Measurements from ENCODE around the gene POU5F2. TPM values are rescaled to one million over a fixed set of nuclear protein-coding genes. Genes with fewer than 3 reads are reported as not detected.

The POU5F2 gene
- total RNA-seq, 1 experiment from 2014 or later = 0.22 TPM

GRCh38 chr5:93785475-93785874 lies 44.1 kb upstream of the POU5F2 start:
- Histone ChIP-seq H2BK5ac (ENCODE audit: insufficient read length, low read length) (no peak overlapping the region), H2BK20ac (ENCODE audit: low read depth, low read length, poor library complexity, severe bottlenecking) (no peak overlapping the region), H2BK120ac (ENCODE audit: low read depth, low read length, poor library complexity, severe bottlenecking) (no peak overlapping the region), H3K14ac (ENCODE audit: insufficient read depth, low read length) (no peak overlapping the region), H3K18ac (ENCODE audit: insufficient read length, low read depth, low read length) (no peak overlapping the region), H3K27me3 (ENCODE audit: insufficient read depth, low read length) (no peaks in the 10 kb centered on the region), H4K5ac (ENCODE audit: insufficient read length, low read depth, low read length) (no peak overlapping the region), H2AK5ac (ENCODE audit: insufficient read length, low read length) (no peak overlapping the region), H4K91ac (ENCODE audit: insufficient read length, low read depth, low read length) (no peak overlapping the region), H3K4me2 (ENCODE audit: insufficient read depth, insufficient read length, low read length) (no peak overlapping the region), H3T11ph (ENCODE audit: low read length) (no peak overlapping the region), H4K20me1 (ENCODE audit: control insufficient read depth, insufficient read depth, insufficient read length) (no peaks in the 10 kb centered on the region), H4K8ac (replicated peaks; ENCODE audit: insufficient read length, low read depth, low read length) (no peak overlapping the region), H2BK12ac (ENCODE audit: insufficient read length, low read depth, low read length) (no peak overlapping the region), H3K56ac (ENCODE audit: insufficient read length, low read depth, low read length) (no peak overlapping the region), H2AFZ (ENCODE audit: low read length) (no peak overlapping the region), H3K4me1 (ENCODE audit: insufficient read depth, low read length) (no peaks in the 10 kb centered on the region), H3K79me1 (ENCODE audit: insufficient read depth, low read depth, low read length, poor library complexity, severe bottlenecking) (no peaks in the 10 kb centered on the region), H3K27ac (ENCODE audit: insufficient read length, low read depth, low read length) (no peak overlapping the region), H3K9ac (ENCODE audit: extremely low read depth, insufficient read length, low read length) (no peak overlapping the region), H3K23ac (ENCODE audit: insufficient read length, low read depth, low read length) (no peak overlapping the region), H2BK15ac (ENCODE audit: low read depth, low read length) (no peak overlapping the region), H3K23me2 (ENCODE audit: insufficient read length, low read depth, low read length, poor library complexity, severe bottlenecking) (no peaks in the 10 kb centered on the region), H3K9me3 (ENCODE audit: control insufficient read depth, low read depth, low read length) (no peaks in the 10 kb centered on the region), H3K4ac (ENCODE audit: low read depth, low read length) (no peak overlapping the region), H3K79me2 (ENCODE audit: insufficient read depth, low read length) (no peaks in the 10 kb centered on the region)
- H3K9me3 Mint-ChIP-seq = no peaks in the 10 kb centered on the region
- TF ChIP-seq, protein P1, sequence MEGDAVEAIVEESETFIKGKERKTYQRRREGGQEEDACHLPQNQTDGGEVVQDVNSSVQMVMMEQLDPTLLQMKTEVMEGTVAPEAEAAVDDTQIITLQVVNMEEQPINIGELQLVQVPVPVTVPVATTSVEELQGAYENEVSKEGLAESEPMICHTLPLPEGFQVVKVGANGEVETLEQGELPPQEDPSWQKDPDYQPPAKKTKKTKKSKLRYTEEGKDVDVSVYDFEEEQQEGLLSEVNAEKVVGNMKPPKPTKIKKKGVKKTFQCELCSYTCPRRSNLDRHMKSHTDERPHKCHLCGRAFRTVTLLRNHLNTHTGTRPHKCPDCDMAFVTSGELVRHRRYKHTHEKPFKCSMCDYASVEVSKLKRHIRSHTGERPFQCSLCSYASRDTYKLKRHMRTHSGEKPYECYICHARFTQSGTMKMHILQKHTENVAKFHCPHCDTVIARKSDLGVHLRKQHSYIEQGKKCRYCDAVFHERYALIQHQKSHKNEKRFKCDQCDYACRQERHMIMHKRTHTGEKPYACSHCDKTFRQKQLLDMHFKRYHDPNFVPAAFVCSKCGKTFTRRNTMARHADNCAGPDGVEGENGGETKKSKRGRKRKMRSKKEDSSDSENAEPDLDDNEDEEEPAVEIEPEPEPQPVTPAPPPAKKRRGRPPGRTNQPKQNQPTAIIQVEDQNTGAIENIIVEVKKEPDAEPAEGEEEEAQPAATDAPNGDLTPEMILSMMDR (conservative IDR thresholded peaks at IDR 0.05) = no peak
- H3K4me1 Mint-ChIP-seq = no peaks in the 10 kb centered on the region
- no peak overlapping the region for H3K27ac Mint-ChIP-seq
- no peak overlapping the region for H3K4me3 Mint-ChIP-seq
- H3K36me3 Mint-ChIP-seq (ENCODE audit: insufficient read depth in 1 of 3, low read depth in 3 of 3) = no peaks in the 10 kb centered on the region
- WGBS (ENCODE audit: extremely low coverage, insufficient read length, low lambda C conversion rate) = no CpG with 5 or more reads among the region's 2 CpGs
- H3K27me3 Mint-ChIP-seq (ENCODE audit: low read depth) = no peaks in the 10 kb centered on the region
- no peak for DNase-seq

Data from H9 (cell line).